Measurements from ENCODE around the gene HOMER3.

Gene HOMER3

GRCh38 chr19:18928018-18928805, 12.8 kb downstream of the HOMER3 start:
- no peak for DNase-seq (ENCODE audit: low read depth)
- TF ChIP-seq CTCF (IDR thresholded peaks at IDR 0.05; ENCODE audit: low read depth, low read length, missing control alignments) = no peak

GRCh38 chr19:18924684-18925213, 16.3 kb downstream of the HOMER3 start:
- TF ChIP-seq CTCF (IDR thresholded peaks at IDR 0.05; ENCODE audit: low read depth, low read length, missing control alignments) = no peak

More at GRCh38 chr19:18928018-18928805, 12.8 kb downstream of the HOMER3 start:
- no peak overlapping the region for H3K4me3 ChIP-seq (ENCODE audit: low read depth, low read length)

GRCh38 chr19:18922228-18922985, 18.6 kb downstream of the HOMER3 start:
- no peak for DNase-seq (ENCODE audit: low read depth)
- H3K4me3 ChIP-seq (ENCODE audit: low read depth, low read length) = no peak overlapping the region
- TF ChIP-seq CTCF (IDR thresholded peaks at IDR 0.05; ENCODE audit: low read depth, low read length, missing control alignments) = no peak

More at GRCh38 chr19:18924684-18925213, 16.3 kb downstream of the HOMER3 start:
- H3K4me3 ChIP-seq (ENCODE audit: low read depth, low read length) = no peak overlapping the region
- DNase-seq (ENCODE audit: low read depth) = no peak

- DNase-seq (ENCODE audit: low read depth) = no peak
- no peak for TF ChIP-seq CTCF (IDR thresholded peaks at IDR 0.05; ENCODE audit: low read depth, low read length, missing control alignments)
- H3K4me3 ChIP-seq (ENCODE audit: low read depth, low read length) = no peak overlapping the region
These were observed 19.4 kb downstream of the HOMER3 start for GRCh38 chr19:18921593-18921992.

GRCh38 chr19:18920400-18920799, 20.6 kb downstream of the HOMER3 start:
- TF ChIP-seq CTCF (IDR thresholded peaks at IDR 0.05; ENCODE audit: low read depth, low read length, missing control alignments) = no peak
- no peak for DNase-seq (ENCODE audit: low read depth)
- H3K4me3 ChIP-seq (ENCODE audit: low read depth, low read length) = peak overlapping the region; percentile 97

GRCh38 chr19:18919900-18920214, 21.2 kb downstream of the HOMER3 start:
- TF ChIP-seq CTCF (IDR thresholded peaks at IDR 0.05; ENCODE audit: low read depth, low read length, missing control alignments) = no peak
- DNase-seq (ENCODE audit: low read depth) = no peak
- H3K4me3 ChIP-seq (ENCODE audit: low read depth, low read length) = peak overlapping the region; percentile 97

All from GM12864 (cell line).